NCI-H82 treated with DMSO at 0.1 percent for 48 hours (cell line): ENCODE measurements around the gene HOXC12.

Experiments
- DNase-seq: peaks from one replicate; lab custom pipeline; 2025; ENCODE audit not compliant: unreplicated experiment; lab: John Stamatoyannopoulos, UW

Gene HOXC12

DNA sequence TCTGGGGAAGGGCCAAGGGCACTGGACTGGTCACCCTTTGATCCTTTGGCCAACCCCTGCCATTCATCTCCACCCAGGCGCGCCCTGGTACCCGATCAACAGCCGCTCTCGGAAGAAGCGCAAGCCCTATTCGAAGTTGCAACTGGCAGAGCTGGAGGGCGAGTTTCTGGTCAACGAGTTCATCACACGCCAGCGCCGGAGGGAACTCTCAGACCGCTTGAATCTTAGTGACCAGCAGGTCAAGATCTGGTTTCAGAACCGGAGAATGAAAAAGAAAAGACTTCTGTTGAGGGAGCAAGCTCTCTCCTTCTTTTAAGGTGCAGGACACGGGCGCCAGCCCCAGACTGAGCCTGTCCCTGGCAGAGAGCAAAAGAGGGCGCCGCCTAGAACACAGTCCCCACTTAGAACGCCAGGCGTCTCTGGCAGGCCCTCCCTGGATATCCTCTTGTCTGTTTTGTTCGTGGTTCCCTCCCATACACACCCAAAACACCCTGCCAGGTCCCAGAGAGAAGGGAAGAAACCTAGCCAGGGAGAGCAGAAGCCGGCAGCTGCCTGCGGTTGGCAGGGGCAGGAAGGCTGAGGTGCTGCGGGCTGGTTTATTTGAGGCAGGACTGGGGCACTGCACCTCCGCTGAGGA lies 1.7 kb downstream of the HOXC12 start:
- no peak for DNase-seq

DNA sequence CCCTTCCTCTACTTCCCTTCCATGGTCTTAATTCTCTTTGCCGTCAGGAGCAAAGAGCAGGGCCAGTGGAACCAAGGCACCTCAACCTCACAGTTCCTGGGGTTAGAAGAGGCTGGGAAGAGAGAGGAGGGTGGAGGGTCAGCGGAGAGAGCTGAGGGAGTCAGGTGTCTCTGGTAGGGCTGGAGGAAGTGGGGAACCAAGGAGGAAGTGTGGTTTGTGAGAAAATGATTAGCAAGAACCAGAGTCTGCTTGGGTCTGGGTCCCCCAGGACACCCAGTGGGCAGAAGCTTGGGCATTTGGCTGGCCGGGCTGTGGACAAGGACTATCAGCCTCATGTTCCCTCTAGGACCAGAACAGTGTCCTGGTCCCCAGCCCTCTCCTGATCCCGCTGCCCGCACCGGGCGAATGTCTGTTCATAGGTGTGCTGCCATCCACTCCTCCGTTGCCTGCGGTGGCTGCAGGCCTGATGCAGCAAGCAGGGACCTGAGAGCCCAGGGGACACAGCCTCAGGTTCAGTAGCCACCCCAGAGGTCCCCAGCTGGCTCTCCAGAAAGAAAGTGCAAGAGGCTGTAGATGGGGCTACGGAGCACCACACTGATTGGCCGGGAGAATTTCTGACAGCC lies 2.3 kb downstream of the HOXC12 start:
- DNase-seq: no peak

DNA sequence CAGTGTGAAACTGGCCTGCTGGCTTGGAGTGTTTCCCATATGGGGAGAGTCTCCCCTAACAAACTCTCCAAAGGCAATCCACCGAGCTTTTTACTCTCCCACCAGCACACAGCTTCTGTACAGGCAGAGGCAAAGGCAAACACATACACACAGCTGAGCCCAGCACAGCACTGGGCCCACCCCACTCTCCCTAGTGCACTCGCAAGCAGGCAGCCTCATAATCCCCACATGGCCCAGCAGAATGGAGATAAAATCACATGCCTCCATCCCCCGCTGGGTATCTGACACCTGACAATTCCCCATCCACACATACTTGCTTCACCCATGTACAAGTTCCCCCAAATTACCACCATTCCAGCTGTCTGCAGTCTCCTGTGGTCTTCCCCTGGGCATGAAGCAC lies 3.4 kb downstream of the HOXC12 start:
- no peak for DNase-seq

DNA sequence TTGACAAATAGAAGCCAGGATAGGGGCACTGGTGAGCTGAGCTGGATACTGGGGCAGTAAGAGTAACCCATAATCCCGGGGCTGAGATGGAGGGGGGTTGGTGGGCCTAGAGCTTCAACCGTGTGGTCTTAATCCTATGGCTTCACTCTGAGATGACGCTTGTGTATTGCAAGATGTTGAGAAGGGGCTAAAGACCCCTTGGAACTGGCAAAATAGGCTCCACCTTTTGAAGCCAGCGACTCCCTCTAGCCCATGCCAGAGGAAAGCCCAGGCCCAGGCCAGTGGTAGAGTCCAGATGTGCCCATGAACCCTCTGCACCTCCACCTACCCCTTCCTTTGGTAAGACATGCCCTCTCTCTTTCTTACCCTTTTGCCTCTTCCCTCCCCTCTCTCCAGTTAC lies 4.6 kb downstream of the HOXC12 start:
- DNase-seq: no peak

DNA sequence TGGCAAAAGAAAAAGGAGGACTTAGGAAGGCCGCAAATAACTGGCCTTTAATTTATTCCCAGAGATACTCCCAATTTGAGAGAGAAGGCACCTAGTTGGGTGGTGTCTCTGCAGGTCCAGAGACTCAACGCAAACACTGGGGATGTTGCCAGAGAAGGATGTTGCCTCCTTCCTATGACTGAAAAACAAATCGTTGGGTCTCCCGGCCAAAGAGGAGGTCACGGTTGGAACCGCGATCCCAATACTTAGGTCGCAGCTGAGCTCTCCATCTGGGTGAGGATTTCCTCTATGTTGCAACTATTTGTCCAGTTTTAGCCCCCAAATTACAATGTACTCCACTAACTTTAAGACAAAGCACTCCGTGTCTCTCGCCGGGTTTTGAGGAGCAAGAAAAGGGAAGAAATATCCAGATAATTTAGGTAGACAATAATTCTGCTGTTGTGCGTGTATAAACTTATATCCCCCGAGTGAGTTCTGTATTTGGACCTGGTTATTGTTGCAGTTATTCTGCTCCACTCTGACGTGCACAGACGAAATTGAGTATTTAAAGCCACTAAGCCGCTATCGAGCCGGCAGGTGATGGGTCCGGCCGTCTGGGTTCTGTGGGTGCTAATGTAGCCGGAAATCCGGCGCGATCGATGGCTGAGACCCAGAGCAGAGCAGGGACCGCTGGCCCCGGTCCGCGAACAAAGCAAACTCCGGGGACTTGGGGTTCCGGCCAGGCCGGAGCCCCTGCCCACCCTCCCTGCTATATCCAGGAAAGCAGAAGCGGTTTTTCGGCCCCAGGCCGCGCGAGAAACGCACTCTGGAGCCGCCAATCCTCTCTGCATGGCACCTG lies 5.7 kb downstream of the HOXC12 start:
- no peak for DNase-seq

DNA sequence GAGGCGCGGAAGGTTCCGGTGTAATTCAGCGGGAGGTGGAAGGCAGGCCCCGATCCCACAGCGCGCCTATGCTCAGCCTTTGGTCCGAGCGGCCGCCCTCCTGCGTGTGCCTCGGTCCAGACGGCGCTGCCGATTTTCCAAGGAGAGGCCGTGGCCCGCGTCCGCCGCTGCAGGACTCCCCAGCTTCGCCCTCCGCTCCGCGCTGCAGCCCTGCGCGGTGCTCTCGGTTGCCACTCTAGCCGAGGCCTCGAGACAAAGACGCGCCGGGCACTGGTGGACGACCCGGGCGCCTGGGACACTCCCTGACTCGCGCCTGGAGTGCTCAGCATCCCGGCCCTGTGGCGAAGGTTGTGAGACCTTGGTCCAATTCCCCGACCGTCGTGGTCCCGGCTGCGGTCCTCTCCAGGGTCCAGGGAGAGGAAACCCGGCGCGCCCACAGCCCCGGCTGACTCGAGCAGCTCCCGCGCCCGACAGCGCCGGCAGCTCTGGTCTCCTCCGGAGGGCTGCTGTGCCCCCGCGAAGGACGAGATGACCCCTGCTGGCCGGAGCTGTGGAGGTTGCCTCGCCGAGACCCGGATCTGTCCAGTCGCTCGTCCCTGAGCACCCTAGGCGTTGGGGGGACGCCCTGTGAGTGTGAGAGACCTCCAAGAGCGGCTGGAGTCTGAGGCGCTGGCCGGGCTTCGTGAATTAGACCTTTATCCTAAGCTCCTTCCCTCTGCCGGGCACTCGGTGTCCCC lies 6.5 kb downstream of the HOXC12 start:
- DNase-seq: no peak

DNA sequence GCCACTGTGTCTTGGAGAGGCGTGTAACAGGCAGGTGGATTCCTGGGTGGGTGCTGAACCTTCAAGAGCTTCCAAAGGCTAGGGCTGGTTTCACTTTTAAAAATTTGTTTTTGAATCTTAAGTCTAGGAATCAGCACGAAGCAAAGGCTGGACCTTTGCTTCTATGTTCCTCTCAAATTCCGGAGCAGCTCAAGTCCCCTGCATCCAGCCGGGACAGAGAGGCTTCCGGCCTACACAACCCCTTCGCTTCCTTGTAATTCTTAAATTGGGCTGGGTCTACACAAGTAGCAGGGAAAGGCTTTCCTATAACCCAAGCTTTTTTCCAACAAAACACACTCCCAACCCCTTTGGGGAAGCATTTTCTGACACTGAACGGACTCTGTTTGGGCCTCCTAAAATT lies 8.3 kb downstream of the HOXC12 start:
- DNase-seq: no peak

DNA sequence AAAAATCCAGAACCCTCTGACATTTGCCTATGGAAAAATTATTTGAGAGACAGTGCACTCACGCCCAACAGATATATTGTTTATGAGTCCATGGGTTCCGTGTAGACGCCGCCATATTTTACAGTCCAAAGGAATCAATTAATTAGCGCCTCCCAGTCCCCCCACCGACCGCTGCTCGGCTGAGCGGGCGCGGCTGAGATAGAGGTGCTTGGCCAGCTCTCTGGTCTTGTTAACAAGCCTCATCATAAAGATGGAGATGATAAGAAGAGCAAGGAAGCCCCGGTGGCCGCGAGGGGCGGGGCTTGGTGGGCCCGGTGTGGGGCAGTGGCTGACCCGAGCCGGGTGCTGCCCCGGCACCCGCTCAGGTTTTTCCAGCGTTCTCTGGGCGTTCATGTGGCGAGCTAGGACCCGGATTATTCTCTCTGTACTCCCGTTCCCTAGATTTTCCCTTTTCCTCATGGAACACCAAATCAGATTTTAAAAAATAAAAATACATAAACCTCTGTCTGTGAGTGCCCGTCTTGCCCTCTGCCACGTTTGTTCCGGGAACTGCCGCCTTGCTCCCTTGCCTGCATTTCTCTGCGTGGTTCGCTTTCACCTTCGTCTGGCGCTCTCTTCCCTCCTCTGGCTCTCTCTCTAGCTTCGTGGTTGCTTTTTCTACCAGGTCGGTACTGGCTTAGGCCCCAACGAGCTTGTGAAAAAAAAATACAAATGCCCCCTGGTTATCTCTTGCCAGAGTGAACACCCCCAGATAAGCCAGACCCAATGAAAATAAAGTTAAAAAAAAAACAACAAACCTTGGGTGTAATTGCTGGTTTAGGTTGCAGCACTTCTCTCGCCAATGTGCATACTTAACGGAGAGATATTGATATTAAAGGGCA lies 9.0 kb downstream of the HOXC12 start:
- no peak for DNase-seq

DNA sequence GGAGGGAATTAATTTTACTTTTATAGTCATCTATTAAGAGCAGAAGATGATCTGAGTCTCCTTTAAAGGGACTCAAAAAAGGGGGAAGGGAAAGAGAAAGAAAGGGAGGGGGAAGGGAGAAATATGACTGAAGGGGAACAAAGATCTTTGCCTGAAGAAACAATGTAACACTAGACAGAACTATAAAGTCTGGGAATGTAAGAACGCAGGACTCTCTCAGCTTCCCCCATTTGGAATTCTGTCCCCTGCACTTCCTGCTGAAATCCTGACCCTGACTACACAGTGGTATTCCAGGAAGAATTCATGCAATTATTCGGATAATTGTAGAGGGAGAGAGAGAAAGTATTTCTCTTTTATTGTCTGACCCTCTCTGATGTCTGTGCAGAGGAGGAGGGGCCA lies 9.6 kb downstream of the HOXC12 start:
- DNase-seq: no peak

DNA sequence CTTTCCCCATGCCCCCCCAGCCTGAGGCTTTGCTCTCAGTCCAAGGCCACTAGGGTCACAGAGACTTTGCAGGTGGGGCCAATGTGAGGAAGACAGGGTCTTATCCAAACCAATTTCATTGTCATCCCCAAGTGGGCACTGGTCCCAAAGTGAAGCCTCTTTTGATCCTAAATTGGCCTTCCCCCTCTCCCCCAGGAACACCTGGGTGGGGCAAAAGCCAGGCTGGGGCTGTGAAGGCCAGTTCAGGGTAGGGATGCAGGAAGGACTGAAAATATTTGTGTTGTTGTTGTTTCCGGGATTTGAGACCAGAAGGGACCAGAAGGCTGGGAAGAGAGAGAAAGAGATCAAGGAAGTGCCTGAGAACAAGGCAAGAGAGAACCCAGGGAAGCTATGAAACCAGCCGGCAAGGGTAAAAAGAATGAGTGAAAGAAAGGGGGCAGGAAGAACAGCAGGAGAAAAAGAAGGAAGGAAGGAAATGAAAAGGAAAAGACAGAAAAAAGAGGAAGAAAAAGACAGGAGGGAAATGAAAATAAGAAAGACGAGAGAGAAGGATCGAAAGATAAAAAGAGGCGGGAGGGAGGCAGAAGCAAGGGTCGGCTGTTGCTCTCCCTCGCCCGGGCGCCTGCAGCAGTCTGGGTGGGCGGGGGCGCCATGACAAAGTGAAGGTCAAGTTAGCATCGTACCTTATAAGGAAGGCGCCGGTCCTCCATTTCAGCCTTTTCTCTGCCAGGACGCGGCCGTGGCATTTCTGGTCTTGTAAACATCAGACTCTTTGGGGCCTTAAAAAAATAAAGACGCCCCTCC lies 10.8 kb downstream of the HOXC12 start:
- DNase-seq: no peak

DNA sequence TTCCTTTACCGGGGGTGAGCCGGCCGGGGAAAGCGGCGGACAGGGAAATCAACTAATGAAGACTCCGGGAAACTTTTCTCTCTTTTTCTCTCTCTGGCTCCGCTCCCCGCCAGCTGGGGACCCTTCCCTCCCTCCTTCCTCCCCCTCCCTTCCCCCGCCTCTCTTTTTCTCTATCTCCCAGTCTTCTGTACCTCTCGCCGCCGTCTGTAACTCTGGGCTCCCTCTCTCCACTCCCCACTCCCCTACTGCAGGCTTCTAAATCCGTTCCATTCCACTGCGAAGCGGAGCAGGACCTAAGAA lies 11.3 kb downstream of the HOXC12 start:
- DNase-seq: no peak

DNA sequence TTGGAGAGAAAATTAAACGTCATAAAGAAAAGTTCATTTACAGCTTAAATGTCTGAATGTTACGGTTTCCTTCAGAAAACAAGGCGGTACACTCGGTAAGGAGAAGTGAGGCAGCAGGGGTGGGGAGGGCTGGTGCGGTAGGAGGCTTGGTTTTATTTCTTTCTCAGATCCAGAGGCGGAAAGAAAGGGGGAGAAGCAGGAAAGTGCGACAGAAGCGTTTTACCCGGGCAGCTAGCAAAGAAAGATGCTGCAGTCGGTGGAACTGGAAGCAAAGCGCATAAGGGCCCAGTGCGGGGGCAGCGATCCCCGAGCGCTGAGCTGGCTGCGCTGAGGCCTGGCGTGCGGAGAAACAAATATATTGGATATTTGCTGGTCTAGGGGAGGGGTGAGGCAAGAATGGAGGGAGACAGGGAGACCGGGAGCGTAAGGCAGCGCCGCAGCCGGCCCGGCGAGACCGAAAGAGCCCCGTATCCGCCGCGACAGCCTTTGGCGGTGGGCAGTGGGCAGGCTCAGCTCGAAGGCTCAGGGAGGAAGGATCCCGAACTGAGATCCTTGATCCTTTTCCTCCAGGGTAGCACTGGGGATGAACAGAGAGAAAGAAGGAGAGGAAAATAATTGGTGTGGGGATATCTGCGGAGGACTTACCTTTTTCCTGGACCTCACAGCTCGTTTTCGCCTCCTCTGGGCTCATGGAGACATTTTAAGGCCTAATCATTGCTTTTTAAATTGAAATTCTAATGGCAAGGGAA lies 11.9 kb downstream of the HOXC12 start:
- DNase-seq: no peak

DNA sequence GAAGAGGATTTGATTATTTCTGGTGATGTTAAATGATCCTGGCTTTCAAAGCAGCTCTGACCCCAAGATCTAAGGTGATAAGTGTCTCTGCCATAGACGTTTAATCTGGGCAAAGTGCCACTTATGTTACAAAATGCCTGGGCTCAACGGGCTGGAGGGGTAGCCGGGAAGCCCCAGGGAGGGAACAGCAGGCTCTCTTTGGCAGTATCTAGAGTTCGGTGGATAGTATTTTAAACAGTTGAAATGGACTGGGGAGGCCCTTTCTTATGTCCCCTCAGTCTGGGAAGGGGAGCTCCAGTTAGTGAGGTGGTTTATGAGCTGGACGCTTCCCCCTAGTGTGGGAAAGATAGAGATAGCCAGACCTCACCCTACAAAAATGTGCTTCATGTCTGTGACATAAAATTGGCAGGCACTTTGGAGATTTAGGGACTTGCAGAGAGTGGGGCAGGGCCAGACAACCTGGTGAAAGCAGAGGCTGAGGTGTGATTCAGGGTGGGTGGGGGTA lies 12.8 kb downstream of the HOXC12 start:
- DNase-seq: no peak

DNA sequence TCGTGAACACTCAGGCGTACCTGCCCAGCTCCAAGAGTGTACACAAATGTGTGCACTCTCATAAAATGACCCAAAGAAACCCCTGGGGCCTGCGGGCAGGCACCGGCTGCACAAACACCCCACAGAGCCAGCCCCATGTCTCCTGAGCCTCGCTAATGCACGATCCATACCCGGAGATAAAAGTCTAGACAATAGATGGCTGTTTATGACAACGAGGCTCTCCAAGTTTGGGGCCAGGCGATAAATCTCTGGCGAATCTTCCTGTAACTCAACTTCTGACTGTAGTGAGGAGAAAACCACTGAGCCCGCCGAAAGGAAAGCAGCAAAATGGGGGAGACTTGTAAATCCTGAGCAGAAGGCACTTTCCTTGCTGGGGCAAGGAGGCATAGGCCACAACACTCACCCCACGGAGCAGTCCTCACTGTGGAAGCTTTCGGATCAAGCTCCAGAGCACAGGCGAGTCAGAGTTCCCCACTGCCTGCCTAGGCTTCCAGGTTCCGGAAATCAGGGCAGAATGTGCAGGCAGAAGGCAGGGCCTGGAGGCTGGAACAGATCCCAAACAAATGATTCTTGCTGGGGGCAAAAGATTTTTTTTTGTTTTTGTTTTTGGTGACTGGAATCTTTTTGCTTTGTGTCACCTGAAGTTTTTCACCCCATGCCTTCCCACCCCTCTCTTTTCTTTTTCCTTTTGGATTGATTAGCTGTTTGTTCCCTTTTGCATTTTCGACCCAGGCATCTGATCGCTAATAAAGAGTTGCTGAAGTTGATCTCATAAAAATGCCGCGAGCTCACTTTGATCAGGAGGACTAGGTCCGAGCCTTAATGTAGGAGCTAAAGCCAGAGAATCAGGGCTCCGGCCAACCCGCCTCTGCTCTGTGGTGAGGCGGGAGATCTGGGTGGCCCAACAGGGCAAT lies 13.8 kb downstream of the HOXC12 start:
- no peak for DNase-seq

DNA sequence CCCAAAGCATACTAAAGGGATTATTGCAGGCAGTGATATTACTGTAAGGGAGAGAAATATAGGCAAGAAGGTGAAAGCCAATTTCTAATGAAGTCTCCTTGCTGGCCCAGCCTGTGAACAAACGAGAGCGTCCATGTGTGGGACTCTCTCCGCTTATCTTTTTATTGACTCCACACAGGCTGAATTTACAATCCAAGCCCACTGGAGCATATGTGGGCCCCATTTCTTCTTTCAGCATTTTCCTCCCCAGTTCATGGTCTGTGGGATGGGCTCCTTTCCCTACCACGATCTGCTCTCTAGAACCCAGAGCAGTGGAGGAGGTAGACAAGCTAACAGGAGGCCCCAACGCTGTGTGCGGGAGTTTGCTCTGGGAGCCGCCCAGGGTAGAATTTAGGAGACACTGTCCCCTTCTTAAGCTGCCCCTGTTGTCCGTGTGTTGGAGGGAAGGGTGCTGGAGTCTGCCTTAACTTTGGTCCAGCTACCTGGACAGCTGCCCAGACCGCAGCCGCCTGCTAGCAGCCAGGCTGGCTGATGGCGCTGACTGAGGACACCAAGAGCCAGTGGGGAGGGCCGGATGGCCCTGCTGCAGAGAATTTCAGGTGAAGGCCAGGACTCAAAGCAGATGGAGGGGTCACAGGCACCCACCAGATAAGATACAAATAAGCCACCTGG lies 15.0 kb downstream of the HOXC12 start:
- no peak for DNase-seq

DNA sequence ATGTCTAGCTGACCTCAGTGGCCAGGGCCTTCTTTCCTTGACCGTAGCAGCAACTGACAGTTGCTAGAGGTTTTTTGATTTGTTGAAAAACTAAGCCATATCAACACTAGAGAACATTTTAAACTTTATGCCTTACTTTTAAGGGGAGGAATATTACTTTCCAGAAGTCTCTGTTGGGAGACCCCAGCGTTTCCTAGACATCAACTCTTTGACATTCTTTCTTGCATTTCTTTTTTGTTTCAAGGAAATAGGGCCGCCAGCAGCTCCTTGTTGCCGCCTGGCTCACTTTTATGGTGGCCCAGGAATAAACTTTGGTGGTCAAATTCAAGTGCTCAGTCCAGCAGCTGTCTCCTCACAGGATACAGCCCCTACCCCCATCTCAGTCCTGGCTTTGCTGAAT lies 15.7 kb downstream of the HOXC12 start:
- no peak for DNase-seq

DNA sequence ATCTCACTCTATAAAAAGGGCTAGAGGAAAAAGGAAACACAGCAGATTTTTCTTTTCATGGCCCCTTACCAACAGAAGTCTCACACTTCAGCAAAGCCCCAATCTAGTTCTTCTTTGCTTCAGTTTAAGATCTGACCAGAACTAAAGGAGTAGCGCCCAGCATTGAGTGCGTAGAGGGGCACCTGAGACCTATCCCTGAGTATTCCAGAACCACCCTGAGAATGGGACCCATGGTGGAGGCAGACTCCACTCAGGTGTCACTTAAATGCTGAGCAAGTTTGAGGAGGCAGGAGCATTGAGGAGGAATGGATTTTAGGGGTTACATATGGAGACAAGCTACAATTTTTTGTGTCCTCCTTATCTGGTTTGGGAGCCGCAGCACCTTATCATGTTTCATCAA lies 16.4 kb downstream of the HOXC12 start:
- no peak for DNase-seq

DNA sequence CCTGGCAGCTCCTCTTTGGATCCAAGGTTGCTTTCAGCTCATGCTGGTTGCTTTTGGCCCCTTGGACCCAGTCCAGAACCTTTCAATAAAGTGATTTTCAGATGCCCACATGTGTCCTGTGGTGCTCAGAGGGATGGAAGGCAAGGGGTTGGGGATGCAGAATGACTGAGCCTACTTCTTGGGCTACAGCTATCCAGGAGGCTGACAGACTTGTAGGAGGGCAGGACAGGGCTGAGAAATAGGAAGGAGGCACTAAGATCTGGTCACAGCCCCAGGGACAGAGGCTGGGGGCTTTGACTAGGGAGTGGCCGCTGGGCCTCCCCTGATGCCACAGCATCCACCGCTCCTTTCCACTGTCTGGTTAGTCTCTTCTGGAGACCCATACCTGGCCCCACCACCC lies 17.0 kb downstream of the HOXC12 start:
- no peak for DNase-seq
